Measurements from ENCODE around the gene YKT6. TPM values are rescaled to one million over a fixed set of nuclear protein-coding genes. Genes with fewer than 3 reads are reported as not detected.

Gene YKT6
- total RNA-seq, 4 donors from 2014 or later, result 51.7 to 90.0 (median 60.2) TPM

GRCh38 chr7:44257213-44257612 is 56.4 kb downstream of the YKT6 start:
- Histone ChIP-seq H3K27ac (no peak overlapping the region), H3K27me3 (no peaks in the 10 kb centered on the region), H3K36me3 (no peaks in the 10 kb centered on the region), H3K9me3 (no peaks in the 10 kb centered on the region), H3K4me3 (replicated peaks in 1 of 3) (no peak overlapping the region), H3K4me1 (peaks cover 0 to 20% of the 10 kb centered on the region in 2 donors)
- DNase-seq, result no peak
- WGBS, 2 donors, result 92 to 98% methylated on average over 5 to 6 of the region's 6 CpGs
- no peak for TF ChIP-seq POLR2A (IDR thresholded peaks at IDR 0.05)
- intact Hi-C loops (cut with DNase I), result no loop called here

GRCh38 chr7:44257618-44258422 is 57.0 kb downstream of the YKT6 start:
- Histone ChIP-seq H3K9me3 (no peaks in the 10 kb centered on the region), H3K27ac (no peak overlapping the region), H3K36me3 (no peaks in the 10 kb centered on the region), H3K4me3 (replicated peaks in 1 of 3) (no peak overlapping the region), H3K4me1 (peaks cover 0 to 20% of the 10 kb centered on the region in 2 donors), H3K27me3 (no peaks in the 10 kb centered on the region)
- intact Hi-C loops (cut with DNase I), result no loop called here
- DNase-seq, result peak in 1 of 2 donors; percentile 10
- 70 to 76% methylated on average over 11 to 16 of the region's 18 CpGs for WGBS, 2 donors
- no peak for TF ChIP-seq CTCF (IDR thresholded peaks at IDR 0.05)
- no peak for TF ChIP-seq POLR2A (IDR thresholded peaks at IDR 0.05)

- Histone ChIP-seq H3K9me3 (no peaks in the 10 kb centered on the region), H3K27me3 (no peaks in the 10 kb centered on the region), H3K4me1 (peaks cover 0 to 20% of the 10 kb centered on the region in 2 donors), H3K27ac (peak overlapping the region in 1 of 3 donors; percentile 57), H3K36me3 (no peaks in the 10 kb centered on the region), H3K4me3 (replicated peaks in 1 of 3) (no peak overlapping the region)
- no peak for DNase-seq
- WGBS, 2 donors, result 84 to 89% methylated on average over 4 of the region's 4 CpGs
- intact Hi-C loops (cut with DNase I), result no loop called here
- TF ChIP-seq POLR2A (IDR thresholded peaks at IDR 0.05), result no peak
- TF ChIP-seq CTCF (IDR thresholded peaks at IDR 0.05), result no peak
Observed at GRCh38 chr7:44258423-44258760, 57.6 kb downstream of the YKT6 start.

- peak overlapping the region in 2 of 3 donors; percentile 24 to 57 for H3K27ac ChIP-seq
- no peak for DNase-seq
- peaks cover 0 to 20% of the 10 kb centered on the region in 2 donors for H3K4me1 ChIP-seq
- TF ChIP-seq POLR2A (IDR thresholded peaks at IDR 0.05) (no peak), CTCF (IDR thresholded peaks at IDR 0.05) (no peak)
- 89 to 90% methylated on average over 8 to 10 of the region's 14 CpGs for WGBS, 2 donors
- H3K9me3 ChIP-seq, result no peaks in the 10 kb centered on the region
- intact Hi-C loops (cut with DNase I), result no loop called here
- H3K27me3 ChIP-seq, result no peaks in the 10 kb centered on the region
- no peaks in the 10 kb centered on the region for H3K36me3 ChIP-seq
- no peak overlapping the region for H3K4me3 ChIP-seq (replicated peaks in 1 of 3)
Observed at GRCh38 chr7:44258865-44259546, 58.2 kb downstream of the YKT6 start.

GRCh38 chr7:44259547-44260457 is 59.0 kb downstream of the YKT6 start:
- Histone ChIP-seq H3K27me3 (no peaks in the 10 kb centered on the region), H3K4me3 (replicated peaks in 1 of 3) (no peak overlapping the region), H3K4me1 (peaks cover 0 to 20% of the 10 kb centered on the region in 2 donors), H3K9me3 (no peaks in the 10 kb centered on the region), H3K27ac (no peak overlapping the region), H3K36me3 (no peaks in the 10 kb centered on the region)
- peak; percentile 8 to 21 for DNase-seq
- intact Hi-C loops (cut with DNase I), result no loop called here
- no peak for TF ChIP-seq POLR2A (IDR thresholded peaks at IDR 0.05)
- TF ChIP-seq CTCF (IDR thresholded peaks at IDR 0.05), result no peak
- 69 to 84% methylated on average over 13 to 18 of the region's 18 CpGs for WGBS, 2 donors

Data from thyroid gland (tissue), 4 donors.